GM12872 (cell line): ENCODE measurements around the gene TENM4.

ENCODE experiments used
- CTCF ChIP-seq: IDR thresholded peaks from 3 replicates; pipeline ENCODE4 v1.5.1; 2011; ENCODE audit warnings: low read depth, mild to moderate bottlenecking, low read length, moderate library complexity; ENCODE audit not compliant: insufficient read depth

Gene TENM4

DNA sequence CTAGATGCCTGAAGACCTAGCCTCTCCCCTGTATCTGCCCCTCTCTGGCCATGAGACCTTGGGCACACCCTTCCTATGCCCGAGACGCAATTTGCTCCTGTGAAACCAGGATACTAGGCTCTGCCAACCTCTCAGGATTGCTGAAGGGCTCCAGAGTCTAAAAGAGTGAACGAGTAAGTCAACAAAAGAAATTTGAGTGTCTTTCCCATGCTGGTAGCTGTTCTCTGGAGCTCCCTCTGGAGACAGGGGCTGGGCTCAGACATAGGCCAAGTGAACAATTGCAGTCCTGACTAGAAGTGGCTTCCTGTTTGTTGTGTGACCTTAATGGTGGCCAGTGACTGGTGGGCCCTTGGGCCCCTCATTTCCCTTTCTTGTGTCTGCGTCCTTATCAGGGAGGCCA lies 677.2 kb downstream of the TENM4 start:
- TF ChIP-seq CTCF, result no peak

DNA sequence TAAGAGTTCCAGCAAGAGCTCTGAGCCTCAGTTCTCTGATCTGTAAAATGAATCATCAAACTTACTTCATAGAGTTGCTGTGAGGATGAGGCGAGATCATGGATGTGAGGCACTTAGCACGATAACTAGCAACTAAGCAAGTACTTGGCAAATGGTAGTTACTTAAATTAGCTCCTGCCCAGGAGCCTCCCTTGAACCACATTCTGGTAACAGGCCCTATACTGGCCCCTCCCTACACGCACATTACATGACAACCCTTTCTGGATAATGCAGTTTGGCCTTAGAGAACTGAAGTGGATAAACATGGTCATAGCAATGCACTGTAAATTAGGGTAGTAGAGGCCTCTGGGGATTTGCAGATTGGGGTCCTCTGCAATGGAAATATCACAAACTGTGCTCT lies 678.7 kb downstream of the TENM4 start:
- TF ChIP-seq CTCF, result no peak

GRCh38 chr11:78759071-78759470 lies 681.8 kb downstream of the TENM4 start:
- no peak for TF ChIP-seq CTCF

GRCh38 chr11:78753297-78753696 lies 687.5 kb downstream of the TENM4 start:
- TF ChIP-seq CTCF, result no peak

DNA sequence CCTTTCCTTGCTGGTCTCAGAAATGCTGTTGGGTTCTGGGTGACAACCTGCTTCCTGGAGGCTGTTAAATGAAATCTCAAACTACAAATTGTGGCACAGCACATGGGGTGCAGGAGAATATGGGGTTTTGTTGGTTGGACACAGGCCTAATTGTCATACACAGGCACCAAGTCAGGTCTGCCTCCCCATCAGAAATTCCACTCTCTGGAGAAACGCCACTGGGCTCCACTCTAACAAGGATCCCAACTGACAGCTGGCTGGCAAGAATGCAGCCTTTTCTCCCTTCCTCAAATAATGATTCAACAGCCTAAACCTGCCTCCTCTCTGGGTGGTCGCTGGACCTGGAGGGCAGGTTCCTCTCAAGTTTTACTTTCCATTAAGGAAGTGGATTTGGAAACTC lies 688.3 kb downstream of the TENM4 start:
- no peak for TF ChIP-seq CTCF

DNA sequence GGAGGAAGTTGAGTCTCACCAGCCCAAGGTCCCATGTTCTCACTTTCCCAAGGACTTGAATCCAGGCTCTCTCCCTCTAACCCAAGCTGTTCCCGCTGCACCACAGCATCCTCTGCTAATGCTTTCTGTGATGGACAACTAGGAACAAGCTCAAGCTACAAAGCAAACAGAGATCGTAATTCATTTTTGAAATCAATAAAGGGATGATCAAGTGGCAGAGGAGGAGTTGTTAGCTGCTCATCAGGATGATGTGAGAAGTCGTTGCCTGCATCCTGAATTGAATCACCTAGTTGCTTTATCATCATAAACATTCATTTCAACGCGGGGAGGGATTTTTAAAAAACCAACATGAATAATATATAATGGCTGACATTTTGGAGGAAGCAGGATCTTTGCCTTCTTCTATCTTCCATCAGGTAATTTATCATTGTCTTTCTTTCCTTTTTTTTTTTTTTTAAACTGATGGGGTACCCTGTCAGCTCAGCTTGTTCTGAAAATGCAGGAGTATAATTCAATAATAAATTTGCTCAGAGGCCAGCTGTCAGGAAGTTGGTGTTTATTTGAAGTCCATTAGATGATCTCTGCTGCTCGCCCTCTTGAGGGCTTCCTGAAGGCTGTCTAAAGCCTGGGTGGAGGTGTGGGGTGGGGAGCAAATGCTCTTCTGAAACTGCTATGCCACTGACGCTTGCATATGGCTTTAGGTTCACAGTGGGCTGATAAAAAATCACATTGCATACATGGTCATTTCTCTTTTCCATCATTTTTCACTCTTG lies 691.7 kb downstream of the TENM4 start:
- no peak for TF ChIP-seq CTCF

GRCh38 chr11:78744949-78745348 lies 695.9 kb downstream of the TENM4 start:
- TF ChIP-seq CTCF, result no peak

GRCh38 chr11:78744202-78744601 lies 696.6 kb downstream of the TENM4 start:
- TF ChIP-seq CTCF, result no peak
